Duodenal mucosa (tissue), 2 donors: Measurements from ENCODE around the gene DLG5.

Source experiments
- H3K27ac ChIP-seq: one replicate; pipeline ENCODE4 v1.7.0; 2013; ENCODE audit warnings: low read depth, low read length
- H3K27me3 ChIP-seq, 2 donors: one replicate each; pipeline ENCODE4 v1.7.0; 2013; ENCODE audit warnings: low read length in 2 of 2, control low read depth in 1 of 2; ENCODE audit not compliant: insufficient read depth in 2 of 2, control insufficient read depth in 1 of 2
- H3K36me3 ChIP-seq, 2 donors: one replicate each; pipeline ENCODE4 v1.7.0; 2013; ENCODE audit warnings: low read length in 2 of 2, control low read depth in 1 of 2; ENCODE audit not compliant: insufficient read depth in 2 of 2, control insufficient read depth in 1 of 2
- H3K4me1 ChIP-seq, 2 donors: one replicate each; pipeline ENCODE4 v1.7.0; 2013; ENCODE audit warnings: low read length in 2 of 2, control low read depth in 1 of 2; ENCODE audit not compliant: insufficient read depth in 2 of 2, control insufficient read depth in 1 of 2
- H3K4me3 ChIP-seq, 2 donors: one replicate each; pipeline ENCODE4 v1.7.0; 2013; ENCODE audit warnings: low read length in 2 of 2, low read depth in 1 of 2
- H3K9ac ChIP-seq, 2 donors: one replicate each; pipeline ENCODE4 v1.7.0; 2013; ENCODE audit warnings: low read length in 2 of 2, low read depth in 1 of 2
- H3K9me3 ChIP-seq, 2 donors: one replicate each; pipeline ENCODE4 v1.7.0; 2013; ENCODE audit warnings: low read length in 2 of 2, control low read depth in 1 of 2; ENCODE audit not compliant: control insufficient read depth in 1 of 2

Gene DLG5

DNA sequence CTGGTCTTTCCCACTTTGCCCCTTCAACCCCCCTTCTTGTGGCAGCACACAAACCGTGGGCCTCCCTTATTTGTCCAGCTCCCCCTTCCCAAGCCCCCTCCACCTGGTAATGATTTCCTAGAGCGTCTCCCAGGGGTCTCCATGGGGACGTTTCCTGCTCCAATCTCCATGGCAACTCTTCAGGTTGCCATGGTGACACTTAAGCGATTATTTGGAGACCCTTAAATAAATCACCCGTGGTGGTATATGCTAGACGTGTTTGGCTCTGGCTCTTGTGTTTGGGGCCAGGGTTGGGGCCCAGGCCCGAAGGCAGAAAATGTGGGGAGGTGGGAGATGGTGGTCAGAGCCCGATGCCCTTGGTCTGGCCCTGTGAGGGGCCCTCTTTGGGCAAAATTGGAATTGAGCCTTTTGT is 41.1 kb upstream of the DLG5 start:
- H3K4me3 ChIP-seq: no peak overlapping the region
- no peak overlapping the region for H3K27ac ChIP-seq
- H3K9ac ChIP-seq: no peak overlapping the region
- no peaks in the 10 kb centered on the region for H3K4me1 ChIP-seq
- no peaks in the 10 kb centered on the region for H3K36me3 ChIP-seq
- H3K27me3 ChIP-seq: no peaks in the 10 kb centered on the region
- peaks cover 0 to 4% of the 10 kb centered on the region in 2 donors for H3K9me3 ChIP-seq

DNA sequence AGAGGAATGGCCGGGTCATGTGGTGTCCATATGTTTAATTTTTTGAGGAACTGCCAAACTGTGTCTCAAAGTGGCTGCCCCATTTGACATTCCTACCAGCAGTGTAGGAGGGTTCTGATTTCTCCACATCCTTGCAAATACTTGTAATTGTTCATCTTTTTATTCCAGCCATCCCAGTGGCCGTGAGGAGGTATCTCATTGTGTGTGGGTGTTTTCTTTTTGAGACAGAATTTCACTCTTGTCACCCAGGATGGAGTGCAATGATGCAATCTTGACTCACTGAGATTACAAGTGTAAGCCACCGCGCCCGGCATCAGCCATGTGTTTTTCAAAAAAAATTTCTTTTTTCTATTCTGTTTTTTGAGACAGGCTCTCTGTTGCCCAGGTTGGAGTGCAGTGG is 38.7 kb upstream of the DLG5 start:
- H3K4me1 ChIP-seq: no peaks in the 10 kb centered on the region
- no peak overlapping the region for H3K9ac ChIP-seq
- peaks cover 0 to 4% of the 10 kb centered on the region in 2 donors for H3K9me3 ChIP-seq
- H3K27ac ChIP-seq: no peak overlapping the region
- H3K36me3 ChIP-seq: no peaks in the 10 kb centered on the region
- no peak overlapping the region for H3K4me3 ChIP-seq
- no peaks in the 10 kb centered on the region for H3K27me3 ChIP-seq

DNA sequence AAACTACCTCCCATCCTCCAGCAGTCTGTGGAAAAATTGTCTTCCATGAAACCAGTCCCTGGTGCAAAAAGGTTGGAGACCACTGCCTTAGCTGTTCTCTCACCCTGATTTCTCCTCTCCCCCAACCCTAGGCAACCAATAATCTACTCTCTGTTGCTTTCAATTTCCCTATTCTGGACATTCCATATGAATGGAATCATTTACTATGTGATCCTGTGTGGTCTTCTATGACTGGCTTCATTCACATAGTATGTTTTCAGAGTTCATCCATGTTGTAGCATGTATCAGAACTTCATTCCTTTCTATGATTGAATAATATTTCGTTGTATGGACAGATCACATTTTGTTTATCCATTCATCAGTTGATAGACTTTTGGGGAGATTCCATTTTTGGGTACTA is 38.3 kb upstream of the DLG5 start:
- Histone ChIP-seq H3K4me1 (no peaks in the 10 kb centered on the region), H3K9me3 (peaks cover 0 to 4% of the 10 kb centered on the region in 2 donors), H3K27ac (no peak overlapping the region), H3K4me3 (no peak overlapping the region), H3K36me3 (no peaks in the 10 kb centered on the region), H3K27me3 (no peaks in the 10 kb centered on the region), H3K9ac (no peak overlapping the region)

DNA sequence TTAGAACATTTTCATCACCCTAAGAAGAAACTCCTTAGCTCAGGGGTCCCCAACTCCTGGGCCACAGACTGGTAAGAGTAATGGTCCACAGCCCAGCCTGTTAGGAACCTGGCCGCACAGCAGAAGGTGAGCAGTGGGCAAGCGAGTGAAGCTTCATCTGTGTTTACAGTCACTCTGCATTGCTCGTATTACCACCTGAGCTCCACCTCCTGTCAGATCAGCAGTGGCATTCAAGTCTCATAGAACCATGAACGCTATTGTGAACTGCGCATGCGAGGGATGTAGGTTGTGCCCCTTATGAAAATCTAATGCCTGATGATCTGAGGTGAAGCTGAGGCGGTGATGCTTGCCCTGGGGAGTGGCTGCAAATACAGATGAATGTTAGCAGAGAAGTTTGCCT is 37.3 kb upstream of the DLG5 start:
- Histone ChIP-seq H3K36me3 (no peaks in the 10 kb centered on the region), H3K27ac (no peak overlapping the region), H3K4me3 (no peak overlapping the region), H3K4me1 (no peaks in the 10 kb centered on the region), H3K9ac (no peak overlapping the region), H3K9me3 (peaks cover 0 to 4% of the 10 kb centered on the region in 2 donors), H3K27me3 (no peaks in the 10 kb centered on the region)

DNA sequence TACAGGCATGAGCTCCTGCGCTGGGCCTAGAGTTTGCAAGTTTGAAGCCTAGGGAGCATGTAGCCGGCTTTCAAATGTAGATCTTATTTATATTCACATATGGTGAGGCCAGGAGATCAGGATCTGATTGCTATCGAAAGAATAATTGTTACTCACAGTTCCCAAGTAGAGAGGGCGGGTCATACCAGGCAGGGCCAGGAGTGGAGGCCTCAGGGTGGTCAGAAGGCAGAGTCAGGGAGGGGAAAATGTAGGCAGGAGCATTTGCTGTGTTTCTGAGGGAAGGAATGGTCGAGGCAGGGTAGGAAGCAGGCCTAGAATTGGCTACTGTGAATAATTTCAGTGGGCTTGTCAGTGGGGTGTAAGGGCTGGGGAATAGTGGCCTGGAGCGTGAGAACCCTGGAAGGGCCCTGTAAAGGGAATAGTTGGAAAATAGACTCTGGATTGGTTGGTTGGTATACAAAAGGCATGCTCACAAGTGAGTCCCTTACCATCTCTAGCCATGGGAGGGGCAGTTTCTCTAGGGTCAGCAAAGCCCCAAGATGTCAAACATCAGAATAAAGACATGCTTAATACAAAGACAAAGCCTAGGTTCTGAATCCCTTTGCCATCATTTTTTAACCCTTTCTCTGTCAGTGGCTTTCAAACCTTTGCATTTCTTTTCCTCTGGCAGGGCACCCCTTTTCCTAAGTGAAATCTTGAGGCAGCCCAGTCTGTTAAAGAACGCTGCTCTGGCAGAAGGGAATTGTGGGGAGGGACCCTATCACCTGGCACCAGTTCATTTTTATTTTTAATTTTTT is 36.0 kb upstream of the DLG5 start:
- Histone ChIP-seq H3K27ac (no peak overlapping the region), H3K36me3 (no peaks in the 10 kb centered on the region), H3K27me3 (no peaks in the 10 kb centered on the region), H3K9me3 (peaks cover 0 to 4% of the 10 kb centered on the region in 2 donors), H3K4me3 (no peak overlapping the region), H3K9ac (no peak overlapping the region), H3K4me1 (no peaks in the 10 kb centered on the region)

DNA sequence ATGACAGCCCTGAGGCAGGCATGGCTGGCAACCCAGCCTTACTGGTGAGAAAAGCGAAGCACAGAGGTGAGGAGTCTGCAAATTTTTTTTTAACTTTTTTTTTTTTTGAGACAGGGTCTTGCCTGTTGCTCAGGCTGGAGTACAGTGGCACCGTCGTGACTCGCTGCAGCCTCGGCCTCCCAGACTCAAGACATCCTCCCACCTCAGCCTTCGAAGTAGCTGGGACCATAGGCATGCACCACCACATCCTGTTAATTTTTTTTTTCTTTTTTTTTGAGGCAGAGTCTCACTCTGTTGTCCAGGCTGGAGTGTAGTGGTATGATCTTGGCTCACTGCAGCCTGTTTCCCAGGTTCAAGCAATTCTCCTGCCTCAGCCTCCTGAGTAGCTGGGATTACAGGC is 35.1 kb upstream of the DLG5 start:
- H3K27ac ChIP-seq: no peak overlapping the region
- peaks cover 0 to 4% of the 10 kb centered on the region in 2 donors for H3K9me3 ChIP-seq
- no peak overlapping the region for H3K4me3 ChIP-seq
- H3K36me3 ChIP-seq: no peaks in the 10 kb centered on the region
- no peaks in the 10 kb centered on the region for H3K27me3 ChIP-seq
- H3K4me1 ChIP-seq: no peaks in the 10 kb centered on the region
- H3K9ac ChIP-seq: no peak overlapping the region

DNA sequence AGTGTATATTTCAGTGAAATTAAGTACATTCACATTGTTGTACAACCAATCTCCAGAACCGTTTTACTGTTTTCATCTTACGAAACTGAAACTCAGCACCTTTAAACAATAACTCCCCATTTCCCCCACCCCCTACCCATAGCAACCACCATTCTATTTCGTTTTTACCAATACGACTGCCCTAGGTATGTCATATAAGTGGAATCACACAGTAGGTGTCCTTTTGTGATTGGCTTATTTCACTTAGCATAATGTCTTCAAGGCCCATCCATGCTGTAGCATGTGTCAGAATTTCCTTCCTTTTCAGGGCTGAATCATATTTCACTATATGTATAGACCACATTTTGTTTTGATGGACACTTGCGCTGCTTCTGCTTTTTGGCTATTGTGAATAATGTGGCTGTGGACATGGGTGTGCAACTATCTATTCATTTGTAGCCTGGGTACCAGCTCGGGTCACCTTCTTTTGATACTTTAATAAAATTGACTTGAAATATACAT is 34.3 kb upstream of the DLG5 start:
- Histone ChIP-seq H3K27me3 (no peaks in the 10 kb centered on the region), H3K4me1 (no peaks in the 10 kb centered on the region), H3K9ac (no peak overlapping the region), H3K9me3 (peaks cover 0 to 4% of the 10 kb centered on the region in 2 donors), H3K27ac (no peak overlapping the region), H3K36me3 (no peaks in the 10 kb centered on the region), H3K4me3 (no peak overlapping the region)

DNA sequence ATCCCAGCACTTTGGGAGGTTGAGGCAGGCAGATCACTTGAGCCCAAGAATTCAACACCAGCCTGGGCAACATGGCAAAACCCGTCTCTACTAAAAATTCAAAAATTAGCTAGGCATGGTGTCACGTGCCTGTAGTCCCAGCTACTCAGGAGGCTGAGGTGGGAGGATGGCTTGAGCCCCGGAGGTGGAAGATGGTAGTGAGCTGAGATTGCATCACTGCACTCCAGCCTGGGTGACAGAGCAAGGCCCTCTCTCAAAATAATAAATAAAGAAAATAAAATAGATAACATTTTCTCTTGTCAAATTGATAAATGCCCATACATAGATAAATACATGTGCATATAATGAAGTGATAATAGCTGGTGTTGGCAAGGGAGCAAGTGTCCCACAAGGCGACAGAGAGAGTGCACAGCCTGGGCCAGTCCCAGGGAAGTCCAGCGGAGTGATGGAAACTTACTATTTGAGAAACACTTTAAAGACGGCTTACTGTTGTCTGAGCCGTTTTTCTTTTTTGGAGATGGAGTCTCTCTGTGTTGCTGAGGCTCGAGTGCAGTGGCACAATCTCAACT is 33.4 kb upstream of the DLG5 start:
- Histone ChIP-seq H3K27ac (no peak overlapping the region), H3K27me3 (no peaks in the 10 kb centered on the region), H3K9ac (no peak overlapping the region), H3K4me1 (no peaks in the 10 kb centered on the region), H3K36me3 (no peaks in the 10 kb centered on the region), H3K4me3 (no peak overlapping the region), H3K9me3 (peaks cover 0 to 4% of the 10 kb centered on the region in 2 donors)

DNA sequence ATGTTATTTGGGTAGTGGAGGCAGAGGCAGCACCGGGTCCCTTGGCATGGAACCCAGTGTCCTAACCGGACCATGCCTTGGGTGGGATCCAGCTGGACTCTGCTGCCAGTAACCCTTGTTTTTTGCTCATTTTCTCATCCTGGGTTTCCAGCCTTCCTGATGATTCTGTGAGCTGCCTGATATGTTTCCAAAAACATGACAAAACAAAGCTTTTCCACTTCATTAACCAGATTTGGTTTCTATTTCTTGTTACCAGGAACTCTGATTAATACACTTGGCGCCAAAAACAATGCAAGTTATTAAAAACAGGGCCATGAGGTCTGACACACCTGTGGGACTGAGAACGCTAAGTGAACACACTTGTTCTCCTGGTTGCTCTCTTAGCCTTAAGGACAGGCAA is 32.8 kb upstream of the DLG5 start:
- Histone ChIP-seq H3K4me1 (no peaks in the 10 kb centered on the region), H3K27ac (no peak overlapping the region), H3K9ac (no peak overlapping the region), H3K27me3 (no peaks in the 10 kb centered on the region), H3K36me3 (no peaks in the 10 kb centered on the region), H3K9me3 (peaks cover 0 to 4% of the 10 kb centered on the region in 2 donors), H3K4me3 (no peak overlapping the region)

DNA sequence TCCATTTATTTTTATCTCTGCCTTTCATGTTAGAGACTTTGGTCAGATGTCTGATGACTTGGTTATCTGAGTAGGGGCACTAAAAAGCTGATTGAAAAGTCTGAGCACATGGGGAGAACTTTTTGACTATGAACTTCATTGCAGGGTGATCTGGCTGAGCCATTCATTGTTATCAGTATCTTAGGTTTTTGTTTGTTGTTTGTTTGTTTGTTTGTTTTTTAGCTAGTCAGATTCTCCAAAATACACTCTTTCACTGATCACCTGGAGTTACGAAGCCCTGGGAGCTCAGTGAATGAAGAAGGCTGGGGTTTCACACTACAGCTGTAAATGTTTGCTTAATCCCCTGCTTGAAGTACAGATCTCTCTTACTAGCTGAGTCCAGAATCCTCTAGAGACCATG is 28.6 kb upstream of the DLG5 start:
- Histone ChIP-seq H3K9ac (no peak overlapping the region), H3K27me3 (no peaks in the 10 kb centered on the region), H3K27ac (no peak overlapping the region)

More for the DNA sequence above, 28.6 kb upstream of the DLG5 start:
- no peaks in the 10 kb centered on the region for H3K4me1 ChIP-seq
- no peaks in the 10 kb centered on the region for H3K36me3 ChIP-seq
- peaks cover 0 to 6% of the 10 kb centered on the region in 2 donors for H3K9me3 ChIP-seq
- H3K4me3 ChIP-seq: no peak overlapping the region
